Hypothalamus (tissue), 51 donors: ENCODE data around the gene PPP2R3B.
"Not testable (repeated sequence)": the region's sequence is repeated elsewhere in the genome, so short reads cannot be mapped to it uniquely, and the experiment has no call there.

Source experiments
- DNase-seq, 51 donors: peaks; one replicate each; lab custom pipeline; 2025; lab: John Stamatoyannopoulos, UW

The PPP2R3B gene

DNA sequence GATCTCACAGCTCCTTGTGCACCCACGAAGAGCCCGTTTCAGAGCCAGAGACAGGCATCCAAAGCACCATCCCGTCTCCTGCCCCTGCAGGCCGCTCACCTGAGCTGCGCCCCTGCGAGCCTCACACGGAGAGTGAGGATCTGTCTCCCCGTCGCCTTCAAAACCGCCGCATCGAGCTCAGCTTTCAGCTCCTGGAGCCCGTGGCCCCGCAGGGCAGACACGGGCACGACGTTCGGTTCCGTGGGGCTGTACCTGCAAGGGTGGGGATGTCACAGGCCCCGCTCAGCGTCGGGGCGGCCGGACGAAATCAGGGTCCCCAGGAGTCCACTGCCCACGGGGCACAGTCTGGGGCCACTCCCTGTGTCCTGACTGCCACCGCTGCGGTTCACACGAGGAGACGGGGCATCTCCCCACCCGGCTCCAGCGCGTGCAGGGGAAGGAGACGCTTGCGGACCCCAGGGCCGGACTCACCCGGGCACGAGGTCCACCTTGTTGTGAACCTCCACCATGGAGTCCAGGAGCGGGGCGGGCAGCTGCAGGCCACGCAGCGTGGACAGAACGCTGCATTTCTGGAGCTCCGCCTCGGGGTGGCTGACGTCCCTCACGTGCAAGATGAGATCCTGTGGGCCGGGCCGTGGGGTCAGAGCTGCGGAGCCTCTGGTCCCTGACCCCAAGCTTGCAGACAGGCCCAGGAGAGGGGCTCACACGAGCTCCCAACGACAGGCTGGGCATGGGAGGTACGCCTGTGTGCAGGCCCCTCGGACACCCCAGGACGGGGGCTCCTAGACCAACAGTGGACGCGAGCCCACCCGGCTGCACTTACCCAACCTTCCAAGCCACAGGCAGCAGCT is 79.2 kb downstream of the PPP2R3B start:
- no peak for DNase-seq

DNA sequence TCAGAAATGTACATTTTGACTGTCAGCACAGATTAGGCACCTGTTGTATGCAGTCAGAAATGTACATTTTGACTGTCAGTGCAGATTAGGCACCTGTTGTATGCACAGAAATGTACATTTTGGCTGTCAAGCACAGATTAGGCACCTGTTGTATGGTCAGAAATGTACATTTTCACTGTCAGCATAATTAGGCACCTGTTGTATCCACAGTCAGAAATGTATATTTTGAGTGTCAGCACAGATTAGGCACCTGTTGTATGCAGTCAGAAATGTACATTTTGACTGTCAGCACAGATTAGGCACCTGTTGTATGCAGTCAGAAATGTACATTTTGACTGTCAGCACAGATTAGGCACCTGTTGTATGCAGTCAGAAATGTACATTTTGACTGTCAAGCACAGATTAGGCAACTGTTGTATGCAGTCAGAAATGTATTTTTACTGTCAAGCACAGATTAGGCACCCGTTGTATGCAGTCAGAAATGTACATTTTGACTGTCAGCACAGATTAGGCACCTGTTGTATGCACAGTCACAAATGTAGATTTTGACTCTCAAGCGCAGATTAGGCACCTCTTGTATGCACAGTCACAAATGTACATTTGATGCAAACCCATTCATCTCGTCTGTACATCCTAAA is 80.0 kb downstream of the PPP2R3B start:
- DNase-seq: not testable (repeated sequence)

DNA sequence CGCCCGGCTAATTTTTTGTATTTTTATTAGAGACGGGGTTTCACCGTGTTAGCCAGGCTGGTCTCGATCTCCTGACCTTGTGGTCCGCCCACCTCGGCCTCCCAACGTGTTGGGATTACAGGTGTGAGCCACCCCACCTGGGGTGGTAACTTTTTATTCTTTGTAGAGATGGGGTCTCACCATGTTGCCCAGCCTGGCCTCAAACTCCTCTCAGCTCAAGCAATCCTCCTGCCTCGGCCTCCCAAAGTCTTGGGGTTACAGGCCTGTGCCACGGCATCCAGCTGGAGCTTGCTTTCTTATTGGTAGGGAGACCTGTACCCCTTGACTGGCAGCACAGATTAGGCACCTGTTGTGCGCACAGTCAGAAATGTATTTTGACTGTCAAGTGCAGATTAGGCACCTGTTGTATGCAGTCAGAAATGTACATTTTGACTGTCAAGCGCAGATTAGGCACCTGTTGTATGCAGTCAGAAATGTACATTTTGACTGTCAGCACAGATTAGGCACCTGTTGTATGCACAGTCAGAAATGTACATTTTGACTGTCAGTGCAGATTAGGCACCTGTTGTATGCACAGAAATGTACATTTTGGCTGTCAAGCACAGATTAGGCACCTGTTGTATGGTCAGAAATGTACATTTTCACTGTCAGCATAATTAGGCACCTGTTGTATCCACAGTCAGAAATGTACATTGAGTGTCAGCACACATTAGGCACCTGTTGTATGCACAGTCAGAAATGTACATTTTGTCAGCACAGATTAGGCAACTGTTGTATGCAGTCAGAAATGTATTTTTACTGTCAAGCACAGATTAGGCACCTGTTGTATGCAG is 80.7 kb downstream of the PPP2R3B start:
- DNase-seq: not testable (repeated sequence)

DNA sequence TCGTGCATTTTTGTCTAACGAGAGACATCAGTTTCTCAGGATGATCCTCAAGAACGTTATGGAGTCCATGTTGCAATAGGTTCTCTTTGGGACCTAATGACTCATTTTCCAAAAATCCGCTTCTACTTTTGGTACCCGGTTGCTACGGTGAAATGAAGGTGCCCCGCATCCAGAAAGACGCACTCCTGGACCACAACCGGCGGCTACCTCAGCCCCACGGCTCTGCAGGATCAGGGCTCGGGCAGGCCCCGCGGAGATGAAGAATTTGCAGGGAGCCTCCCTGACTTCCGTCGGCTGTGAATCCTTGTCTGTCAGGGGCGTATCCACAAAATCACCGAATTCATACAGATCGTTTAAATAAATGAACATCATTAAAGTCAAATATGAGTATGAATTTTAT is 83.7 kb downstream of the PPP2R3B start:
- no peak for DNase-seq

DNA sequence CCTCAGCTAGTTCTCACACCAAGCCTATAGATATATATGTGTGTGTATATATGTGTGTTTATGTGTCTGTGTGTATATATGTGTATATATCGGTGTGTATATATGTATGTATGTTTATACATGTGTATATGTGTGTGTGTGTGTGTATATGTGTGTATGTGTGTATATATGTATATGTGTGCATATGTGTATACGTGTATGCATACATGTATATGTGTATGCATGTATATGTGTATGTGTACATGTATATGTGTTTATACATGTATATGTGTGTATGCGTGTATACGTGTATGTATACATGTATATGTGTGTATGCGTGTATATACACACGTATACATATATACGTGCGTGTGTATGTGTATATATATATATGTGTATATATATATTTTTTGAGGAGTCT is 86.4 kb downstream of the PPP2R3B start:
- DNase-seq: no peak

DNA sequence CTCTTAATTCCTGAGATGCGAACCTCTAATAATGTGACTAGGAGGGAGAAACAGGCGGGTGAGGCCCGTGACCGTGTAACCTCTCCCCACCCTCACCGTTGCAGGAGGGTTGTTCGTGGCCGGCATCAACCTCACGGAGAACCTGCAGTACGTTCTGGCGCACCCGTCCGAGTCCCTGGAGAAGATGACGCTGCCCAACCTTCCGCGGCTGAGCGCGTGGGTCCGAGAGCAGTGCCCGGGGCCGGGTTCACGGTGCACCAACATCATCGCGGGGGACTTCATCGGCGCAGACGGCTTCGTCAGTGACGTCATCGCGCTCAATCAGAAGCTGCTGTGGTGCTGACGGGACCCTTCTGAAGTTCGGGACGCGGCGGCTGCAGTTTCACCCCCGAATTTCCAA is 87.7 kb downstream of the PPP2R3B start:
- no peak for DNase-seq

DNA sequence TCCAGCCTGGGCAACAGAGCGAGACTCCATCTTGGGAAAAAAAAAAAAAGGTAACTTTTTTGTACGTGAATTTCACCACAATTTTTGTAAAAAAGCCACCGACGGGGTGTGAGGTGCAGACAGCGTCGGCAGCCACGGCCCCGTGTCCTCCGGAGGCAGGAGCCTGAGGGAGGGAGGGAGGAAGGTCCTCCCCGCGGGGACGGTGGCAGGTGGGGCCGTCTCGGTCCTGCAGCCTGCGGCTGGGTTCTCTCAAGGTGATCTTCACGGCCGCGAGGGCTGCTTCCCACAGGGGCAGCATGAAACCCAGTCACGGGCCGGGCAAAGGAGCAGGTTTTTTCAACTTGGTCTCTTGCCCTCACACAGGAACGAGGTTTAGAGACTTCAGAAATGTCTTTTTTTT is 91.6 kb downstream of the PPP2R3B start:
- no peak for DNase-seq

DNA sequence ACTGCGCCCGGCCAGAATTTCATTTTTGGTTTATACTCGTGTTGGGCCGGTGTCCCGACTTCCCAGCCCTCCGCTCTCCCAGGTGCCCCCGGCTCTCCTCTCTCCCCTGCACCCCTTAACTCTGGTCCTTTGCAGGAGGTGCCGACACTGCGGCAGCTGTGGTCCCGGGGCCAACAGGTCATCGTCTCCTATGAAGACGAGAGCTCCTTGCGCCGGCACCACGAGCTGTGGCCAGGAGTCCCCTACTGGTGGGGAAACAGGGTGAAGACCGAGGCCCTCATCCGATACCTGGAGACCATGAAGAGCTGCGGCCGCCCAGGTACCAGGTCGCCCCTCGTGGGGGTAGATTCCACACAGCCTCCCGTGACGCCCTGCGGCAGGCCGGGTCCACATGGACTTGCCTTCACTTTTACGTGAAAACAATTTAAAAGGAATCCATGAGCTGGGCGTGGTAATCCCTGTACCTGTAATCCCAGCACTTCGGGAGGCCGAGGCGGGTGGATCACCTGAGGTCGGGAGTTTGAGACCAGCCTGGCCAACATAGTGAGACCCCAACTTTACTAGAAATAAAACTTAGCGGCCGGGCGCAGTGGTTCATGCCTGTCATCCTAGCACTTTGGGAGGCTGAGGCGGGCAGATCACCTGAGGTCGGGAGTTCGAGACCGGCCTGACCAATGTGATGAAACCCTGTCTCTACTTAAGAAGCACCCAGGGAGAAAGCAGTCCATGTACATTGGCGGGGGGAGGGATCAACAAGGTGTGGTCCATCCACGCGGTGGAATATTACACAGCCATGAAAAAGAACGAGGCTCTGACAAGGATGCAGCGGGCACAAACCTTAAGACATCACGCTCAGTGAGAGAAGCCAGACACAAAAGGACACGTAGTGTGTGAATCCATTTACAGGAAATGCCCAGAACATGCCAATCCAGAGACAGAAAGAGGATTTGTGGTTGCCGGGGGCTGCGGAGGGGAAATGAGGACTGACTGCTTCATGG is 93.5 kb downstream of the PPP2R3B start:
- DNase-seq: no peak

DNA sequence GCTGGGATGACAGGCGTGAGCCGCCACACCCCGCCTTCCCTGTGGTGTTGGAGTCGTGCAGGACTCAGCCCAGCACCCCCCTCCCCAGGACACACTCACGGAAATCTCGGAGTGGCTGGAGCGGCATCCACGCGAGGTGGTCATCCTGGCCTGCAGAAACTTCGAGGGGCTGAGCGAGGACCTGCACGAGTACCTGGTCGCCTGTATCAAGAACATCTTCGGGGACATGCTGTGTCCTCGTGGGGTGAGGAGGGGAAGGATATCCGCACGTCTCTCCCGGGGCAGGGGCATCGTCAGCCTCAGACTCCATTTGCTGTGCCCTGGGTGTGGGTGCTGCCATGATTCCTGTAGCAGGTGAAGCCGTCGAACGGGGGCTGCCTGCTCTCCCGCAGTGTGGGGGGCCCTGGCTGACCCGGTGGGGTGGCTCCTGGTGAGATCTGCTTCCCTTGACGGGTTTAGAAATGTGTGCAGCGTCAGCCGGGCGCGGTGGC is 95.3 kb downstream of the PPP2R3B start:
- DNase-seq: no peak

DNA sequence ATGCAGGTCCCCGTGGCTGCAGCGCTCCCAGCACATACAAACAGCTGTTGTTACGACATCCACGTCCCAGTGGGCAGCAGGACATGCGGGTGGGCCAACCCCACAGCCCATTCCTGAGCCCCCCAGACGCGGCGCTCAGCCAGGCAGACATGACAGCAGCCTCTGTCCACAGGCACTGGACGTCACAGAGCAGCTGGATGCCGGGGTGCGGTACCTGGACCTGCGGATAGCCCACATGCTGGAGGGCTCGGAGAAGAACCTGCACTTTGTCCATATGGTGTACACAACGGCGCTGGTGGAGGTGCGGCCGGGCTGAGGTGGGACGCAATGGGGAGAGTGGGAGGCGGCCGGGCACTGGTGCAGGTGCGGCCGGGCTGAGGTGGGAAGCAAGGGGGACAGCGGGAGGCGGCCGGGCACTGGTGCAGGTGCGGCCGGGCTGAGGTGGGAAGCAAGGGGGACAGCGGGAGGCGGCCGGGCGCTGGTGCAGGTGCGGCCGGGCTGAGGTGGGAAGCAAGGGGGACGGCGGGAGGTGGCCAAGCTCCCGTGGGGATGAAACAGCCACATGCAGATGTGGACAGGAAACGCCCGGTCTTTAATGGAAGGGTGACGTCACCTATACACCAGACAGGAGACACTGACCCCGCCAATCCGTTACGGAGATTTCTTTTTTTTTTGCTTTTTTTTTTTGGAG is 96.1 kb downstream of the PPP2R3B start:
- no peak for DNase-seq

DNA sequence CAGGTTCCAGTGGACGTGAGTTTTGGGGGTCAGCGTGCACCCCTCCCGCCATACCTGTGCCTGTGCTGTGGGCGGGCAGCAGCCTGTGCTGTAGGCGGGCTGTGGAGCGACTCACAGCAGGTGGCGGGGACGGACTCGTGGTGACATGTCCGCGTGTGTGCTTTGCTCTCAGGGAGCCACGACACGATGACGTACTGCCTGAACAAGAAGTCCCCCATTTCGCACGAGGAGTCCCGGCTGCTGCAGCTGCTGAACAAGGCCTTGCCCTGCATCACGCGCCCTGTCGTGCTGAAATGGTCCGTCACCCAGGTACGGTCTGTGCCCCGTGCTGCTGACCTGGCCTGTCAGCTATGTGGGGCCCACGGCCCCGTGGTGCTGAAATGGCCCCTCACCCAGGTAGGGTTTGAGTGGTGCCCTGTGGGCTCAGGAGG is 98.1 kb downstream of the PPP2R3B start:
- no peak for DNase-seq

DNA sequence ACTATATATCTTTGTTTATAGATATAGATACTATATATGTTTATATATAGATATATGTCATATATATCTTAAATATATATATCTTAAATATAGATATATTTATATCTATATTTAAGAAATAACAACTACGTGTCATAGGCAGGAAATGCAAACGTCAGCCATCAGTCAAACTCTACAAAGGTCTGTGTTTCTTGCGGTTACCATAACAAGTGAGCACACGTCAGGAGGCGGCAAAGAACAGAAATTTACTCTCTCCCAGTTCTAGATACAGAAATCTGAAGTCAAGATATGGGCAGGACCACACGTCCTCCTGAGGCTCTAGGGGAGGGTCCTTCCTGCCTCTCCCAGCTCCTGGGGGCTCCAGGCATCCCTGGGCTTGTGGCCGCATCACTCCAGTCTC is 99.0 kb downstream of the PPP2R3B start:
- DNase-seq: no peak

DNA sequence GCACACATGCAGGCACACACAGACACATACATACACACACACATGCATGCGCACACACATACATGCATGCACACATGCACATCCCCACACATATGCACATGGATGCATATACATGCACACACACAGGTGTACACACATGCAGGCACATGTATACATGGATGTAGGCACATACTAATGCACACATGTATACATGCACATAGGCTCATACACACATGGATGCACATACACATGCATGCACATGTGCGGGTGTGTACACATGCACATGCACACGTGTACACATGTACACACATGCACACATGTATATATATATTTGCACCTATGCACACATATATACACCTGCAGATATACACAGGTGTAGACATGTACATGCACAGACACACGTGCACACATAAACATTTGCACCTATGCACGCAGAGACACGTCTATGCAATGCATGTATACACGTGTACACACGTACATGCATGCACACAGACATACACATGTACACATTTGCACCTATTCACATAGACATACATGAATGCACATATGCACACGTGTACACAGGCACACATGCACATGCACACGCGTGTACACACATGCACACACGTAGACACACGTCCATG is 101.5 kb downstream of the PPP2R3B start:
- no peak for DNase-seq
